Neural progenitor cell (in vitro differentiated cells): ENCODE data around the gene PUM2. TPM values are rescaled to one million over a fixed set of nuclear protein-coding genes. Genes with fewer than 3 reads are reported as not detected.
A peak's percentile ranks its signal among the peaks of the same experiment; 100 is the strongest.
"Not testable (repeated sequence)": the region's sequence is repeated elsewhere in the genome, so short reads cannot be mapped to it uniquely, and the experiment has no call there.

Experiments used
- DNase-seq: peaks from one replicate; pipeline ENCODE4 v3.0.0-alpha.2; 2016; ENCODE audit warnings: low spot score
- H2AFZ ChIP-seq: fragments of 200-600 bp; sonication (generic); replicated peaks from 2 replicates; pipeline ENCODE4 v1.6.1; 2016; ENCODE audit warnings: antibody characterized with exemption
- H3F3A ChIP-seq: fragments of 200-600 bp; sonication (generic); 2 replicates; pipeline ENCODE4 v1.6.1; 2016; ENCODE audit warnings: antibody characterized with exemption, low read depth
- H3K27ac ChIP-seq: fragments of 200-600 bp; sonication (generic); 2 replicates; pipeline ENCODE4 v1.5.1; 2016; ENCODE audit warnings: mild to moderate bottlenecking
- H3K27me3 ChIP-seq: fragments of 200-600 bp; sonication (generic); 2 replicates; pipeline ENCODE4 v1.6.1; 2016; ENCODE audit warnings: mild to moderate bottlenecking, moderate library complexity
- H3K36me3 ChIP-seq: fragments of 200-600 bp; sonication (generic); 2 replicates; pipeline ENCODE4 v1.5.1; 2016
- H3K4me1 ChIP-seq: fragments of 200-600 bp; sonication (generic); 2 replicates; pipeline ENCODE4 v1.6.1; 2016; ENCODE audit warnings: mixed run types
- H3K4me2 ChIP-seq: fragments of 200-600 bp; sonication (generic); 2 replicates; pipeline ENCODE4 v1.6.1; 2016
- H3K4me3 ChIP-seq: fragments of 200-600 bp; sonication (generic); 2 replicates; pipeline ENCODE4 v1.5.1; 2016
- H3K79me2 ChIP-seq: fragments of 200-600 bp; sonication (generic); 2 replicates; pipeline ENCODE4 v1.6.1; 2016; ENCODE audit warnings: low read depth
- H3K9ac ChIP-seq: fragments of 200-600 bp; sonication (generic); 2 replicates; pipeline ENCODE4 v1.6.1; 2016
- H3K9me3 ChIP-seq: fragments of 200-600 bp; sonication (generic); 2 replicates; pipeline ENCODE4 v1.5.1; 2016; ENCODE audit warnings: low read depth
- H4K20me1 ChIP-seq: fragments of 200-600 bp; sonication (generic); 2 replicates; pipeline ENCODE4 v1.6.1; 2016; ENCODE audit warnings: low read depth
- H3K27ac Mint-ChIP-seq: 3 replicates; pipeline ENCODE4 v1.8.0; 2021; ENCODE audit warnings: mixed read lengths
- H3K27me3 Mint-ChIP-seq: 2 replicates; pipeline ENCODE4 v1.8.0; 2022; ENCODE audit warnings: low read depth, mild to moderate bottlenecking, inconsistent platforms, moderate library complexity, mixed read lengths; ENCODE audit not compliant: insufficient read depth
- H3K36me3 Mint-ChIP-seq: 3 replicates; pipeline ENCODE4 v1.8.0; 2021; ENCODE audit warnings: mixed read lengths
- H3K4me1 Mint-ChIP-seq: 3 replicates; pipeline ENCODE4 v1.8.0; 2021; ENCODE audit warnings: mixed read lengths
- H3K4me3 Mint-ChIP-seq: 3 replicates; pipeline ENCODE4 v1.8.0; 2021; ENCODE audit warnings: mild to moderate bottlenecking, moderate library complexity, mixed read lengths
- H3K9me3 Mint-ChIP-seq: 3 replicates; pipeline ENCODE4 v1.8.0; 2020; ENCODE audit warnings: mixed read lengths
- EZH2 ChIP-seq: fragments of 200-600 bp; sonication (generic); IDR thresholded peaks from 2 replicates; pipeline ENCODE4 v1.6.1; 2017; ENCODE audit warnings: antibody characterized with exemption, mild to moderate bottlenecking, moderate library complexity
- EZH2phosphoT487 ChIP-seq: fragments of 200-600 bp; sonication (generic); IDR thresholded peaks from 2 replicates; pipeline ENCODE4 v1.6.1; 2017; ENCODE audit warnings: antibody characterized with exemption
- total RNA-seq: library from RNA; depleted of rRNA; stranded (reverse); fragments of >200 nt; gene quantifications from 2 replicates; pipeline ENCODE4 v1.2.3, GENCODE V29; 2015; ENCODE audit warnings: low replicate concordance
- TF ChIP-seq, protein P1 (sequence below): fragments of 200-600 bp; sonication (generic); IDR thresholded peaks from 2 replicates; pipeline ENCODE4 v1.5.1; 2017; ENCODE audit warnings: antibody characterized with exemption, mild to moderate bottlenecking

The PUM2 gene
- total RNA-seq, 1 donor from 2014 or later = 88.4 TPM

DNA sequence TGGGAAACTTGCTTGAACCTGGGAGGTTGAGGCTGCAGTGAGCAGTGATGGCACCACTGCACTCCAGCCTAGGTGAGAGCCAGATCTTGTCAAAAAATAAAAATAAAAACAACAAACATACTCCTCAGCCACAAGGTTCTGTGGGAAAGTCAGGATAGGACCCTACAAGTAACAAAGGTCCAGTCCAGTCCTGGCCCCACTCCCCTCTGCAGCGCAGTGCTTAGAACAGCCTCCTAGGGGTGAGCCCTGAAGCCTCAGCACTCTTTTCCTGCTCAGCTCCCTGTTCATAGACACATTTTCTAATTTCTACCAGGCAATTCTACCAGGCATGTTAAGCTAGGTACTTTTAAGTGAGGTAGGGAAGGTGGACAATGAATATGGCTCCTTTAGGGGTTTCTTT lies 103.6 kb downstream of the PUM2 start:
- H3K9ac ChIP-seq = no peak overlapping the region
- no peaks in the 10 kb centered on the region for H3K9me3 ChIP-seq
- Mint-ChIP-seq H3K9me3 (no peaks in the 10 kb centered on the region), H3K27me3 (peaks cover 8% of the 10 kb centered on the region), H3K4me3 (no peak overlapping the region), H3K4me1 (peaks cover 3% of the 10 kb centered on the region), H3K36me3 (peaks cover 33% of the 10 kb centered on the region), H3K27ac (no peak overlapping the region)
- no peaks in the 10 kb centered on the region for H4K20me1 ChIP-seq
- H3K27ac ChIP-seq = peak overlapping the region; percentile 32
- H3K27me3 ChIP-seq = no peaks in the 10 kb centered on the region
- no peak overlapping the region for H2AFZ ChIP-seq
- H3F3A ChIP-seq = peaks cover 44% of the 10 kb centered on the region
- peaks cover 29% of the 10 kb centered on the region for H3K36me3 ChIP-seq
- H3K4me2 ChIP-seq = no peak overlapping the region
- H3K4me3 ChIP-seq = no peak overlapping the region
- DNase-seq = no peak
- TF ChIP-seq EZH2 (no peak), EZH2phosphoT487 (no peak)
- TF ChIP-seq, protein P1, sequence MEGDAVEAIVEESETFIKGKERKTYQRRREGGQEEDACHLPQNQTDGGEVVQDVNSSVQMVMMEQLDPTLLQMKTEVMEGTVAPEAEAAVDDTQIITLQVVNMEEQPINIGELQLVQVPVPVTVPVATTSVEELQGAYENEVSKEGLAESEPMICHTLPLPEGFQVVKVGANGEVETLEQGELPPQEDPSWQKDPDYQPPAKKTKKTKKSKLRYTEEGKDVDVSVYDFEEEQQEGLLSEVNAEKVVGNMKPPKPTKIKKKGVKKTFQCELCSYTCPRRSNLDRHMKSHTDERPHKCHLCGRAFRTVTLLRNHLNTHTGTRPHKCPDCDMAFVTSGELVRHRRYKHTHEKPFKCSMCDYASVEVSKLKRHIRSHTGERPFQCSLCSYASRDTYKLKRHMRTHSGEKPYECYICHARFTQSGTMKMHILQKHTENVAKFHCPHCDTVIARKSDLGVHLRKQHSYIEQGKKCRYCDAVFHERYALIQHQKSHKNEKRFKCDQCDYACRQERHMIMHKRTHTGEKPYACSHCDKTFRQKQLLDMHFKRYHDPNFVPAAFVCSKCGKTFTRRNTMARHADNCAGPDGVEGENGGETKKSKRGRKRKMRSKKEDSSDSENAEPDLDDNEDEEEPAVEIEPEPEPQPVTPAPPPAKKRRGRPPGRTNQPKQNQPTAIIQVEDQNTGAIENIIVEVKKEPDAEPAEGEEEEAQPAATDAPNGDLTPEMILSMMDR = no peak
- H3K79me2 ChIP-seq = no peaks in the 10 kb centered on the region
- H3K4me1 ChIP-seq = no peaks in the 10 kb centered on the region

DNA sequence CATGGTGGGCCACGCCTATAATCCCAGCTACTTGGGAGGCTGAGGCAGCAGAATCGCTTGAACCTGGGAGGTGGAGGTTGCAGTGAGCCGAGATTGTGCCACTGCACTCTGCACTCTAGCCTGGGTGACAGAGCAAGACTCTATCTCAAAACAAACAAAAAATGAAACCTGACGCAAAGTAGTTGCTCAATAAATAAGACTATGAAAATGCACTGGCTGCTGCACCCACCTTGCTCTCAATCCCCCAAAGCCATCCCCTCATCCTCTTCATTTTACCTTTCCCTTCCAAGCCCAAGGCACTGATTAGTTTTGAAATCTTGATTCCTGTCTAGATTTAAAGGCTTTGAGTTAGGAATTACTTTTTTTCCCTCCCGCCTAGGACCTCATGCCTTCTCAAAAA lies 107.0 kb downstream of the PUM2 start:
- not testable (repeated sequence) for H3K27ac Mint-ChIP-seq, H3K4me1 ChIP-seq, H3K4me2 ChIP-seq, H2AFZ ChIP-seq, H3K27me3 ChIP-seq, H3K9me3 ChIP-seq, H3K27ac ChIP-seq, H3K79me2 ChIP-seq, DNase-seq, H4K20me1 ChIP-seq, H3K4me1 Mint-ChIP-seq, H3K9ac ChIP-seq, H3K36me3 ChIP-seq, H3K4me3 ChIP-seq, H3K9me3 Mint-ChIP-seq
- H3K4me3 Mint-ChIP-seq = peak overlapping the region; percentile 12
- H3K36me3 Mint-ChIP-seq = peaks cover 21% of the 10 kb centered on the region
- peaks cover 14% of the 10 kb centered on the region for H3K27me3 Mint-ChIP-seq
- peaks cover 29% of the 10 kb centered on the region for H3F3A ChIP-seq

DNA sequence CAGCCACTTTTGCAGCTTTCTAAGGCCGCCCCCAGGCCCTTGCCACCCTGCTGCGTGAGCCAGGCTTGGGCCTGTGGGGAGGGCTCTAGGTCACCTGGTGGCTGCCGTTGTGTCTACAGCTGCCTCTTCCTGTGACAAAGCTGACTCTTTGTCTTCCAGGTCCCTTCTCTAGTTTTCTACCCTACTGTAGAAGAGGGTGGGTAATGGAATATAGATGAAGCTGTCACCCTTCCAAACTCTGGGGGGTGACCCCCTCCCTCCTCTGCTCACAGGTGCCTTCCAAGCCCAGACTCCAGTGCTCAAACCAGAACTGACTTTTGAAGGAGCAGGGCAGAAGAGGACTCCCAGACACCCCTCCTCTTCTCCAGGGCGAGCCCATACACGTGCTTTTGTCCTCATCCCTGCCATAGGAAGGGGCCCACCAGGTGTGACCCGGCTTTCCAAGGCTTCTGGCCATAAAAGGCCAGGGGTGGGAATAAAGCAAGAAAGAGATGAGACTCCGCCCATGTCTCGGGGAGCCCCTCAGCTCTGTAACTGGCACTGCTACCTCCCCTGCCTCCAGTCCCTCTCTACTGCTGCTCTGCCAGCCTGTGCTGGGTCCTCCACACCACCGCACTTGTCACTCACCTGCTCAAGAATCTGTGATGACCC lies 107.8 kb downstream of the PUM2 start:
- Mint-ChIP-seq H3K27ac (no peak overlapping the region), H3K9me3 (peaks cover 9% of the 10 kb centered on the region), H3K27me3 (peaks cover 14% of the 10 kb centered on the region), H3K4me1 (peaks cover 3% of the 10 kb centered on the region), H3K36me3 (peaks cover 17% of the 10 kb centered on the region), H3K4me3 (peak overlapping the region; percentile 12)
- no peak overlapping the region for H3K4me2 ChIP-seq
- no peaks in the 10 kb centered on the region for H3K79me2 ChIP-seq
- no peak overlapping the region for H3K4me3 ChIP-seq
- H3K9me3 ChIP-seq = no peaks in the 10 kb centered on the region
- no peaks in the 10 kb centered on the region for H3K27me3 ChIP-seq
- H3F3A ChIP-seq = peaks cover 22% of the 10 kb centered on the region
- H4K20me1 ChIP-seq = no peaks in the 10 kb centered on the region
- H3K9ac ChIP-seq = no peak overlapping the region
- H2AFZ ChIP-seq = no peak overlapping the region
- no peak overlapping the region for H3K27ac ChIP-seq
- no peaks in the 10 kb centered on the region for H3K4me1 ChIP-seq
- peak; percentile 42 for DNase-seq
- no peaks in the 10 kb centered on the region for H3K36me3 ChIP-seq
- TF ChIP-seq, protein P1 = no peak
- no peak for TF ChIP-seq EZH2phosphoT487
- no peak for TF ChIP-seq EZH2

GRCh38 chr2:20241973-20242726 lies 108.5 kb downstream of the PUM2 start:
- no peaks in the 10 kb centered on the region for H3K9me3 ChIP-seq
- Mint-ChIP-seq H3K4me1 (peaks cover 3% of the 10 kb centered on the region), H3K36me3 (peaks cover 11% of the 10 kb centered on the region), H3K4me3 (no peak overlapping the region), H3K27ac (no peak overlapping the region), H3K27me3 (peaks cover 14% of the 10 kb centered on the region), H3K9me3 (peaks cover 14% of the 10 kb centered on the region)
- H3K27me3 ChIP-seq = no peaks in the 10 kb centered on the region
- TF ChIP-seq, protein P1 = peak; percentile 65
- TF ChIP-seq EZH2 (no peak), EZH2phosphoT487 (no peak)
- no peaks in the 10 kb centered on the region for H4K20me1 ChIP-seq
- DNase-seq = peak; percentile 37
- no peaks in the 10 kb centered on the region for H3K4me1 ChIP-seq
- no peaks in the 10 kb centered on the region for H3K79me2 ChIP-seq
- H2AFZ ChIP-seq = no peak overlapping the region
- no peak overlapping the region for H3K27ac ChIP-seq
- no peaks in the 10 kb centered on the region for H3K36me3 ChIP-seq
- H3F3A ChIP-seq = peaks cover 15% of the 10 kb centered on the region
- H3K4me3 ChIP-seq = no peak overlapping the region
- H3K9ac ChIP-seq = no peak overlapping the region
- H3K4me2 ChIP-seq = no peak overlapping the region

DNA sequence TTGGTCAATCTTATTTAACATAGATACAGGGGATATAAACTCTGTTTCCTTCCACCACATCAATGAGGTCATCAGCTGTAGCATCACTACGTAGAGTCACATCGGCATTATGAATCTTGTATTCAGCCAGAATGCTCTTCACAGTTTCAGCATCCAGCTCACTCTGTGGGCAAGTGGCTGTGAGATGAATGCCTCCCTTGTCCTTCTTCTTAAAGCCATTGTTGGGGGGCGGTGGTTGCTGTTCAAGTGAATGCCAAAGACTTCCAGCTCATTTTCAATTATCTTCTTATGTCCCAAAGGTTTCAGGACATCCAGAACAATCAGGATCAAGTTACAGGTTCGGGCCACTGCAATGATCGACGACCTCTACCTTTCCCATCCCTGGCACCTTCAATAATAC lies 110.4 kb downstream of the PUM2 start:
- H3K36me3 ChIP-seq, DNase-seq, H2AFZ ChIP-seq, H3K79me2 ChIP-seq, H3K36me3 Mint-ChIP-seq, H3F3A ChIP-seq, H3K4me2 ChIP-seq, H3K9ac ChIP-seq, H3K27ac ChIP-seq, H3K27me3 ChIP-seq, H3K4me1 ChIP-seq, H3K4me1 Mint-ChIP-seq, H3K4me3 ChIP-seq, H3K27ac Mint-ChIP-seq, H3K4me3 Mint-ChIP-seq, H3K9me3 ChIP-seq, H4K20me1 ChIP-seq: not testable (repeated sequence)
- H3K27me3 Mint-ChIP-seq = peaks cover 15% of the 10 kb centered on the region
- H3K9me3 Mint-ChIP-seq = peaks cover 14% of the 10 kb centered on the region
